ENCODE results near the gene CREB1.
A peak's percentile ranks its signal among the peaks of the same experiment; 100 is the strongest.
"Not testable (repeated sequence)": the region's sequence is repeated elsewhere in the genome, so short reads cannot be mapped to it uniquely, and the experiment has no call there.

Gene CREB1

DNA sequence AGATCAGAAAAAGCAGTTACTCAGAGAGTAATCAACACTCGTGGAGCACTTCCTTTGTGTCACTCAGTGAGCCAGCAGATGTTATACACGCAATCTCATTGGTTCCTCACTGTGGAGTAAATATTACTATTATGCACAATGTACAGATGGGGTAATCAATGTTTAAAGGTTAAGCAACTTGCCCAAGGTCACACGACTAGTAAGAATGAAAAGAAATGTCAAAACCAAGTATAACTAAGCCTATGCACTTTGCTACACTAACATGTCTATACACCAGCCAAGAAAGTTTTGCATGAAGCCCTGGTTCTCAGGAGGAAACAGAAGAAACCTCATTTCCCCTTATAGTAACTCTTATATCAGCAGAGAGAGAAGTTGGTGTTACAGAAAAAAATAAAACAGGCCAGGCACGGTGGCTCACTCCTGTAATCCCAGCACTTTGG is 90.0 kb downstream of the CREB1 start:
- peak in 1 of 2 donors; percentile 78 for DNase-seq

DNA sequence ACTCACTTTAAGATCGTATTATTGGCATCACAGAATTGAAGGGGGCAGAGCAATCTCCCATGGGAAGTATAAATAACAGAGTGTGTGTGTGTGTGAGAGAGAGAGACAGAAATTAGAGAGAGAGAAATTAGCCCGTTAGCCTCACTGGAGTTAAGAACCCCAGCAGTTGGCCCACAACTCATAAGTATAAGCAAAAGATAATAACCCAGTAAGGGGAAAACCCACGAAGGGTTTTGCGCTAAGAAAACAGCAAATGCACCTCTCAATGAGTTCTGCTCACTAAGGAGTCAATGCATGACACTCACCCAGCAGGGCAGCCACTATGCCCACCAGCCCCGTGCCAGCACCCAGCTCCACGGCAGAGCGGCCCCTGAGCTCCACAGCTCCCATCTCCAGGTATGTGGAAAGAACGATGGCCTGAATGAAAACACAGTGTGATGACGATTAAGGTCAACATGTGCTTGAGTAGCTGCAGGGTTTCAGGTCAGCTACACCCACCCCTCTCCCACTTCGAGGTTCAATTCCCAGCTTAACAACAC is 91.8 kb downstream of the CREB1 start:
- DNase-seq = no peak

DNA sequence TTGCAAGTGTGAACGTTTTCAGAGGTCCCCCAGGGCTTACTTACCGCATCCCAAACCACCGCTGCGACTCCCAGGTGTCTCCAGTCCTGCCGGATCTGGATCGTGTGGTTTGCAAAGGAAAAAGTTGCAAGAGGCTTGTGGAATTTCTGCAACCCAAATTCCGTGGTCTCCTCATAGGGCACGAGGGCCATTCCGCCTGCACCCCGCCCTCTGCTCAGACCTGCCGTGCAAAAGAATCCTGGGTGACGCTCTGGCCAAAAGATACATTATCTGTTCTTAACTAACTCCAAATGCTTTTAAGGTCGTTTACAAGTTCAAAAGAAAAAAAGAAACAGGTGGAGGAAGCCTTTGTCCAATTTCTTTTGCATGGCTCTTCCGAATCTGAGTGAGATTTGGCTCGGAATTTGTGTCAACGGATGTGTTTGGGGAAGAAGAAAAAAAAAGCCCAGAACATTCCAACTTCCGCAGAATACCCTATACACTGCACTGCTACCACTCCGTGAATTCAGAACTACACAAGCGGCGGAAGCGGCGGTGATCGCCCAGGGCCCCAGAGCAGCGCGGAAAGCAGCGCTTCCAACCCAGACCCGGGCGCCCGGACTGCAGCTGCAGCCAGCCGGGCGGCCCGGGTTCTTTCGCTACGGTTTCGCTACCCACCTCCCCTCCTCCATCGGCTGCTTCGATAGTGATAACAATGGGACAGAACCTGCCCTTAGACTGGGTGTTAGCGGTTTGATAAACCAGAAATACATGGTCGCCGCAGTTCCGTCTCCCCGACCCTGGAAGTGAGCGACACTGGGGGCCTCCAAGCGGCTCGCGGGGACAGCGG is 94.6 kb downstream of the CREB1 start:
- DNase-seq = peak; percentile 39 to 70

DNA sequence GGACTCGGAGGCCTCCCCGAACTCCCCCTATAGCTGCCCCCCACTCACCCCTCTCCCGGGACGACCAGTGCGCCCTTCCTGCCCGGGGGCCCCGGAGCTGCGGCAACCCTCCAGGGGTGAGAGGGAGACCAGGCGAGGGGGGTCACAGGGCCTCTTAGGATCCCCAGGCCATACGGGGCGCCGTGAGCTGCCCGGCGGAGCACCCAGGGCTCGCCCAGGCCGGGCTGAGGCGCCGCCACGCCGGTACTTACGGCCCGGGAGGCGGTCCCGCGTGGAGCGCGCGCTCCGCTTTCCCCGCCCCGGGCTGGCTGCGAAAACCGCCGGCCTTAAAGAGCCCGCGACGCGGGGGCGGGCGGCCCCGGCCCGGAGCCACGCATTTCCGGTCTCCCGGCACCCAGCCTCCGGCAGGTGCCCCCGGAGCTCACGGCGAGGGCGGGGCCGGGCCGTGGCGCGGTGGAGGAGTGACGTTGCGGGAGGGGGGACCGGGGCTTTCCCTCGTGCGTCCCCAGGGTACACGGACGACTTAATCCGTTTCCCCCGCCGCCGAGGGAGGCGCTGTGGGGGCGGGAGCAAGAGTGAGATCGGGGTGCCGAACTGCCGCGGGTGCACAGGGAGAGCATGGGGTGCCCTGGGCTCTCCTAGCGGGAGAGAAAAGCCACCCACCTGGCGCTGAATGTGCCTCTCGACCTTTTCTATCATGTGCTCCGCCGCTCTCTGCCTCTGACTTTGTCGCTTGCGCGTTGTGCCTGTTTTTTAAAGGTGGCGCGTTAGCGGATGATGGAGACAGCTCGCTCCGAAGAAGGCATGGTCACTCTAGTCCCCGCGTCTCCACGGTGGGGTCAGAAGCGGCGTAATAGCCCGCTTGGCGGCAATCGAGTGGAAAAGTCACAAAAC is 95.5 kb downstream of the CREB1 start, which contains the start of gene METTL21A:
METTL21A (minus strand) TSS at position 381 of the 894 bp plus-strand sequence. CDS start 1,019 bp downstream, outside the sequence.
- peak; percentile 77 to 84 for DNase-seq

DNA sequence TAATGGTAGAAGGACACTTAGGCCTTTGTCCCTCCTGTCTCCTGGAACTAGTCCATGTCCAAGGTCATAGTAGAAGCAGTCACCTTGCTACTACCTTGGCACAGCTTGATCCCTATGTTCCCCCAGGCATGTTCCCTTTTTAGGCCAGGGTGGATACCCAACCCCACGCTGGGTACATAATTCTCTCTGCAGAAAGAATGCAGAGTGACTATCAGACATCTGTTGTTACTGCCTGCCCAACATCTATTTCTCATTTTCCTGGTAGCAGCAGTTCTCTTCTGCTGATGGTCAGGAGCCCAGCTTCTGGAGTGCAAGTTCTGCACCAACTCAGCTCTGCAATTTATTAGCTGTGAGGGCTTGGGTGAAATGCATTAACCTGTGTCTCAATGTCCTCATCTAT is 99.8 kb downstream of the CREB1 start:
- DNase-seq = no peak

DNA sequence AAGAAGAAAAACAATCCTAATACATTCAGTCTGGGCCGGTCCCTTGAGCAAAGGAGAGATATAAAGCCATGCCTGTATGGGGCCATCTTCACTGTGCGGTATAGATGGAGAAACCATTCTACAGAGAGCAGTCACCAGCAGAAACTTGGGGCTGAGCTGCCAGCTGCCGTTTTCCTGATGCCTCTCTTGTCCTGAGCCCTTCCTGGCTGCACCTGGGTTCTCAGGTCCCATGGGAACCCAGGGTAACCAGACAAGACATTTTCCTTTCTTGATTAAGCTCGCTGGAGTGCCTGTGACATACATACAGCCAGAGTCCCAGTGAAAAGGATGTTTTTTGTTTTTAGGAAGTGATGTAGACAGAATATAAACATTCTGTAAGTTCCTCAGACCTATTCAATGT is 100.7 kb downstream of the CREB1 start:
- no peak for DNase-seq

DNA sequence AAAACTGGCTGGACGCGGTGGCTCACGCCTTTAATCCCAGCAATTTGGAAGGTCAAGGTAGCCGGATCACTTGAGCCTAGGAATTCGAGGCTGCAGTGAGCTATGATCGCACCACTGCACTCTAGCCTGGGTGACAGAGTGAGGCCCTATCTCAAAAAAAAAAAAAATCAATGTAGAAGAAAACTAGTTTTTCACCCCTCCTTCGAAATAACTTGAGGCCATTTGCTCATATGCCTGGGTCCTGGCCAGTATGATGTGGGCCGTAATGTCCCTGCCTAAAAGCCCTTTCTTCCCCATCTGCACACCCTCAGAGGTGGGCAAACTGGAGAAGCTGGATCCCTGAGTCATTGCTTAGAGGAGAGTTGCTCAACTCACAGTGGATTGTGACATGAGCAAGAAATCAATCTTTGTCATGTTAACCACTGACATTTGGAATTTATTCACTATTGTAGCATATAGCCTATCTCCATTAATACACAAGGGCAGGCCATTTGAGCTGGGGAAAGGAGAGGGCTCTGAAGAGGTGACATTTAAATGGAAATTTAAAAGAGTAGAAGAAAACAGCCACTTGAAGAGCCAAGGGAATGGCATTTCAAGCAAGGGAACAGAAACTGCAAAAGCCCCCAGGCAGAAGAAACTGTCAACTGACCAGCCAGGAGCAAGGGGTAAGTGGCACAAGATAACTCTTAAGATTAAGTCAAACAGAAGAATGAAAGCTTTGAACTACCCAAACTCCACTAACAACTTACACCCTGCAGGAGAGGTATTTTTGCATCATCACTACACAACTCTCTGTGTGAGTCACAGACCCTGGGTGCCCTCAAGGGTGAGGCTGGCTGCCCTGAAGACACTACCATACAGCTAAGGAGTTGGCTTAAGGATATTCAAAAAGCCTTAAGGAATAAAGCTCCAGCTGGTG is 103.1 kb downstream of the CREB1 start:
- peak; percentile 35 to 63 for DNase-seq

DNA sequence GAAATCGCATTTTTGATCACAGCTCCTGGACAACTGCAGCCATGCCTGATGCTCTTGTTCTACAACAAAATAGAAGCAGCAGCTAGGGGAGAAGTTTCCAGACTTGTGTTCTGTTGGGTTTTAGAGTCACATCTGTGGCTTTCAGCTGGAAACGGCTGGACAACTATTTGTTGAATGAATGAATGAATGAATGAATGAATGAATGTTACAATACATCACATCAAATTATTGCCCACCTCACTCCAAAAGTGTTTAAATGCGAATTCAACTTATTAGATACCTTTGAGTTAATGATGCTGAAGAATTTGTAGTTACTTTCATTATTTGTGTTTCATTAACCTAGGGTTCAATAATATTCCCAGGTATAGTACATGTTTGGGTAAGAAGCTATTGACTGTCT is 103.9 kb downstream of the CREB1 start:
- no peak for DNase-seq

DNA sequence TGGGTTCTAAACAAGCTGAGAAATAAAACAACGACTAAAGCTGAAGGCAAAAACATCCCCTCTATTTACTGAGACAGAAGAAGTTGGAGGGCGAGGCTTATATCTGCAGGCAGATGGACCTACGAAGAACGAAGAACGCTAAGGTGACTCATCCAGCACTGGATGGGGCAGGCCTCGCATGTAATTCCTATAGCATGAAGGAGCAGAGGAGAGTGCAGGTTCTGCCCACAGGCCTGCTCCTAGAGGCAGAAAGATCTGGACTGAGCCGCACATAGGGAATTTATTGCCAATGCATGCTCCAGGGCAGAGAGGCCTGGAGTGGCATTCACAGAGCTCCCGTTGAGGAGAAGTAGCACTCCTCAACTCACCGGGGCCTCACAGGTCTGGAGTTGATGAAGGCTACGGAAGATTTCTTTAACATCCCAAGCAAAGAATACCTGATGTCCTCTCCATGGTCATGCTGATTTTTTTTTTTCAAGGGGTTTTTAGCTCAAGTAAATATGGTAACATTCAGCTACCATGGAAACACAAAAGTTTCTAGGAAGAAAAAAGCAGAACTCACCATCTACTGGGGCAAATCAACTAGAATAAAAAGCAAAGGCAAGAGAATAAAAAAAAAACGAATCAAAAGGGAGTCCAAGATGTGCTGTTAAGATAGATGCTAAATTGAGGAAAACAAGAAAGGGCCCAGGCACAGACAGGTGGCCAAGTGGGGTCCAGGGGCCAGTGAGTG is 105.9 kb downstream of the CREB1 start:
- DNase-seq = peak in 1 of 2 donors; percentile 19

DNA sequence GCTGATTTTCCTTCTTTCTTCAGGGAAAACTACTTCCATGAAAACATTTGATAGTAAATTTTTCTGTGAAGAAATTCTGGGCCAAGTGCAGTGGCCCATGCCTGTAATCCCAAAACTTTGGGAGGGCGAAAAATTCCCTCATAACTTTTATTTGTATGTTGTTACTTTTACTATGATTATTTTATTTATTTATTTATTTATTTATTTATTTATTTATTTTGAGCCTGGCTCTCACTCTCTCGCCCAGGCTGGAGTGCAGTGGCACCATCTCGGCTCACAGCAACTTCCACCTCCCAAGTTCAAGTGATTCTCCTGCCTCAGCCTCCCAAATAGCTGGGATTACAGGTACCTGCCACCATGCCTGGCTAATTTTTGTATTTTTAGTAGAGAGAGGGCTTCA is 109.5 kb downstream of the CREB1 start:
- not testable (repeated sequence) for DNase-seq

DNA sequence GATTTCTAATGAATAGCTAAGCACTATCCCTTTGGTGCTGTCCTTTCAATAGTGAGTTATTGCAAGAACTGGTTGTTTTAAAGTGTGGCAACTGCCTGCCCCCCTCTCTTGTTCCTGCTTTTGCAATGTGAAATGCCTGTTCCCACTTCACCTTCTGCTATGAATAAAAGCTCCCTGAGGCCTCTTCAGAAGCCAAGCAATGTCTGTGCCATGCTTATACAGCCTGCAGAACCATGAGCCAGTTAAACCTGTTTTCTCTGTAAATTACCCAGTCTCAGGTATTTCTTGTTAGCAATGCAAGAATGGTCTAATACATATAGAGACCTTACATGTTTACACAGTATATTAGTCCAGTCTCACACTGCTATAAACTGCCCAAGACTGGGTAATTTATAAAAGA is 110.4 kb downstream of the CREB1 start:
- DNase-seq = no peak

DNA sequence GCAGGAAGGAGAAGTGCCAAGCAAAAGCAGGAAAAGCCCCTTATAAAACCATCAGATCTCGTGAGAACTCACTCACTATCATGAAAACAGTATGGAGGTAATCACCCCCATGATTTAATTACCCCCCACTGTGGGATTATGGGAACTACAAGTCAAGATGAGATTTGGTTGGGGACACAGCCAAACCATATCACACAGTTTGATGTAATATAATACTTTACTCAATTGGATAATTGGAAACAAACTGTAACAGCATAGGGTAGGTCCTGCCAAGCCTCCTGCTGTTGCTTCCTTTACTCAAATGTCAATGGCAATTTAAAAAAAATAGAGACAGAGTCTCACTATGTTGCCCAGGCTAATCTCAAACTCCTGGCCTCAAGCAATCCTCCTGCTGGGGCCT is 110.9 kb downstream of the CREB1 start:
- no peak for DNase-seq

DNA sequence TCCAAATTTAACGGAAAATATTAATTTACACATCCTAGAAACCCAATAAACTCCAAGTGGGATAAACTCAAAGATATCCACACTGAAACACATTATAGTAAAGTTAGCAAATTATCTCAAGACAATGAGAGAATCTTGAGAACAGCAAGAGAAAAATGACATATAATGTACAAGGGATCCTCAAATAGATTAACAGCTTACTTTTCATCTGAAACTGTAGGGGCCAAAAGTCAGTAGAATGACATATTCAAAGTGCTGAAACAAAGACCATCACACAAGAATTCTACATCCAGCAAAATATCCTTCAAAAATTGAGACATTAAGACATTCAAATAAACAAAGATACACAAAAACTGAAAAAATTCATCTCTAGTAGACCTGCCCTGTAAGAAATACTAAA is 114.1 kb downstream of the CREB1 start:
- DNase-seq = no peak

DNA sequence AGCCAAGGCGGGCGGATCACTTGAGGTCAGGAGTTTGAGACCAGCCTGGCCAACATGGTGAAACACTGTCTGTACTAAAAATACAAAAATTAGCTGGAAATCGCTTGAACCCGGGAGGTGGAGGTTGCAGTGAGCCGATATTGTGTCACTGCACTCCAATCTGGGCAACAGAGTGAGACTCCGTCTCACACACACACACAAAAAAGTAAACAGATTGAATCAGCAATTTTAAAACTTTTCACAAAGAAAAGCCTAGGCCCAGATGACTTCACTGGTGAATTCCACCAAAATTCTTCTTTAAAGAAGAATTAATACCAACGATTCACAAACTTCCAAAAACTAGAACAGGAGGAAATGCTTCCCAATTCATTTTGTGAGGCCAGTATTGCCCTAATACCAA is 116.8 kb downstream of the CREB1 start:
- not testable (repeated sequence) for DNase-seq

All from bone marrow (tissue), 2 donors.